Liver (tissue), 9 donors: ENCODE results near the gene CLK3. TPM values are rescaled to one million over a fixed set of nuclear protein-coding genes. Genes with fewer than 3 reads are reported as not detected.

Experiments
- DNase-seq: peaks from one replicate; pipeline ENCODE4 v3.0.0-alpha.2; 2017; ENCODE audit warnings: low spot score
- H3K27ac ChIP-seq, 2 donors: one replicate each; pipeline ENCODE4 v1.7.0; 2013; ENCODE audit warnings: inconsistent platforms in 2 of 2, low read length in 2 of 2, control low read depth in 1 of 2, low read depth in 1 of 2, mild to moderate bottlenecking in 1 of 2
- H3K27me3 ChIP-seq, 4 donors: one replicate each; pipeline versions ENCODE4 v1.6.1 to v1.7.0; 2013; ENCODE audit warnings: low read length in 3 of 4, inconsistent platforms in 1 of 4, mild to moderate bottlenecking in 1 of 4, moderate library complexity in 1 of 4; ENCODE audit not compliant: control insufficient read depth in 4 of 4, insufficient read depth in 4 of 4
- H3K36me3 ChIP-seq, 4 donors: one replicate each; pipeline versions ENCODE4 v1.6.1 to v1.7.0; 2013; ENCODE audit warnings: low read length in 3 of 4, mild to moderate bottlenecking in 3 of 4, low read depth in 1 of 4, moderate library complexity in 1 of 4; ENCODE audit not compliant: control insufficient read depth in 4 of 4, insufficient read depth in 3 of 4
- H3K4me1 ChIP-seq, 4 donors: one replicate each; pipeline versions ENCODE4 v1.6.1 to v1.7.0; 2013; ENCODE audit warnings: low read length in 3 of 4, mild to moderate bottlenecking in 3 of 4, moderate library complexity in 1 of 4; ENCODE audit not compliant: control insufficient read depth in 4 of 4, insufficient read depth in 4 of 4
- H3K4me3 ChIP-seq, 3 donors: one replicate each; pipeline versions ENCODE4 v1.6.1 to v1.7.0; 2013; ENCODE audit warnings: low read length in 3 of 3, control low read depth in 1 of 3, low read depth in 1 of 3, mild to moderate bottlenecking in 1 of 3
- H3K9ac ChIP-seq, 2 donors: one replicate each; pipeline ENCODE4 v1.7.0; 2013; ENCODE audit warnings: low read length in 2 of 2, mild to moderate bottlenecking in 2 of 2, moderate library complexity in 2 of 2, control low read depth in 1 of 2, low read depth in 1 of 2
- H3K9me3 ChIP-seq, 4 donors: one replicate each; pipeline versions ENCODE4 v1.6.1 to v1.7.0; 2013; ENCODE audit warnings: low read length in 3 of 4; ENCODE audit not compliant: control insufficient read depth in 4 of 4
- ATF3 ChIP-seq: IDR thresholded peaks from 2 replicates; pipeline ENCODE4 v1.6.1; 2016; ENCODE audit warnings: antibody characterized with exemption
- CTCF ChIP-seq: fragments of 150-350 bp; IDR thresholded peaks from 2 replicates; pipeline ENCODE4 v1.5.1; 2017; ENCODE audit warnings: improper control_type of control experiment, low read depth, low read length; ENCODE audit not compliant: missing input control
- EGR1 ChIP-seq, 2 donors: IDR thresholded peaks; 2 replicates each; pipeline ENCODE4 v1.6.1; 2016 to 2018; ENCODE audit warnings: antibody characterized with exemption in 2 of 2, low read depth in 2 of 2
- FOXA1 ChIP-seq: IDR thresholded peaks from 2 replicates; pipeline ENCODE4 v1.6.1; 2016; ENCODE audit warnings: antibody characterized with exemption
- FOXA2 ChIP-seq: IDR thresholded peaks from 2 replicates; pipeline ENCODE4 v1.6.1; 2016; ENCODE audit warnings: antibody characterized with exemption
- GABPA ChIP-seq, 2 donors: IDR thresholded peaks in 1 of 2; conservative IDR thresholded peaks in 1 of 2; 2 replicates each; pipeline ENCODE4 v1.6.1; 2016; ENCODE audit warnings: antibody characterized with exemption in 2 of 2, mild to moderate bottlenecking in 1 of 2, moderate library complexity in 1 of 2
- HNF4A ChIP-seq, 2 donors: conservative IDR thresholded peaks; 2 replicates each; pipeline ENCODE4 v1.6.1; 2016; ENCODE audit warnings: antibody characterized with exemption in 2 of 2, mild to moderate bottlenecking in 2 of 2
- HNF4G ChIP-seq: IDR thresholded peaks from 2 replicates; pipeline ENCODE4 v1.6.1; 2016; ENCODE audit warnings: antibody characterized with exemption
- JUND ChIP-seq, 2 donors: IDR thresholded peaks; 2 replicates each; pipeline ENCODE4 v1.6.1; 2016; ENCODE audit warnings: antibody characterized with exemption in 2 of 2
- MAX ChIP-seq: IDR thresholded peaks from 2 replicates; pipeline ENCODE4 v1.6.1; 2016; ENCODE audit warnings: antibody characterized with exemption
- NR2F2 ChIP-seq: IDR thresholded peaks from 2 replicates; pipeline ENCODE4 v1.6.1; 2016; ENCODE audit warnings: antibody characterized with exemption
- RAD21 ChIP-seq, 2 donors: IDR thresholded peaks; 2 replicates each; pipeline ENCODE4 v1.6.1; 2016; ENCODE audit warnings: antibody characterized with exemption in 2 of 2, mild to moderate bottlenecking in 2 of 2
- REST ChIP-seq: IDR thresholded peaks from 2 replicates; pipeline ENCODE4 v1.6.1; 2016; ENCODE audit warnings: antibody characterized with exemption, mild to moderate bottlenecking
- RXRA ChIP-seq, 2 donors: IDR thresholded peaks; 2 replicates each; pipeline ENCODE4 v1.6.1; 2017 to 2018; ENCODE audit warnings: antibody characterized with exemption in 2 of 2, mild to moderate bottlenecking in 1 of 2
- SP1 ChIP-seq: IDR thresholded peaks from 2 replicates; pipeline ENCODE4 v1.6.1; 2018; ENCODE audit warnings: antibody characterized with exemption, mild to moderate bottlenecking
- TAF1 ChIP-seq: conservative IDR thresholded peaks from 2 replicates; pipeline ENCODE4 v1.6.1; 2016; ENCODE audit warnings: antibody characterized with exemption, mild to moderate bottlenecking
- YY1 ChIP-seq: IDR thresholded peaks from 2 replicates; pipeline ENCODE4 v1.6.1; 2016; ENCODE audit warnings: antibody characterized with exemption, mild to moderate bottlenecking
- ZBTB33 ChIP-seq: IDR thresholded peaks from 2 replicates; pipeline ENCODE4 v1.6.1; 2016; ENCODE audit warnings: antibody characterized with exemption
- WGBS: extraction: QIAGEN DNeasy Blood & Tissue Kit; methylation state at CpG from one replicate; pipeline ENCODE4 v1.1.7; 2013; 5-methylcytosine and 5-hydroxymethylcytosine counted together
- polyA plus RNA-seq, 2 donors: library from polyadenylated mRNA; stranded (reverse) in 1 of 2; unstranded in 1 of 2; fragments of 200-250 nt in 1 of 2; fragments of >200 nt in 1 of 2; fragmentation: Nextera tagmentation in 1 of 2; extraction: Ambion mirVana in 1 of 2; gene quantifications; one replicate each; pipeline versions ENCODE4 v1.2.1 to v1.2.3, GENCODE V29; 2013 to 2015
- total RNA-seq, 2 donors: library from RNA; depleted of rRNA; stranded (reverse); fragments of >200 nt; gene quantifications; one replicate each; pipeline ENCODE4 v1.2.3, GENCODE V29; 2014
- donor health status: healthy.
- donor health status: healthy.
- donor health status: healthy.
- donor health status: healthy.
- donor health status: healthy.

The CLK3 gene
- total and polyA plus RNA-seq, 4 donors, result 20.1 to 66.8 (median 28.4) TPM

- TF ChIP-seq ATF3 (no peak), NR2F2 (no peak), TAF1 (no peak), REST (no peak), JUND (IDR thresholded peaks at IDR 0.05) (no peak), SP1 (no peak)
- Histone ChIP-seq H3K27ac (no peak overlapping the region), H3K9me3 (no peaks in the 10 kb centered on the region), H3K9ac (no peak overlapping the region), H3K4me3 (no peak overlapping the region), H3K27me3 (no peaks in the 10 kb centered on the region), H3K36me3 (peaks cover 29 to 80% (median 57%) of the 10 kb centered on the region in 4 donors), H3K4me1 (peaks cover 2 to 15% (median 7%) of the 10 kb centered on the region in 4 donors)
- no peak for DNase-seq
- 89% methylated on average over 6 of the region's 6 CpGs for WGBS
These were observed 14.8 kb downstream of the CLK3 start for GRCh38 chr15:74630284-74631086.

GRCh38 chr15:74631087-74631385 is 15.4 kb downstream of the CLK3 start:
- Histone ChIP-seq H3K9ac (no peak overlapping the region), H3K27me3 (no peaks in the 10 kb centered on the region), H3K4me3 (no peak overlapping the region), H3K27ac (no peak overlapping the region), H3K4me1 (peaks cover 2 to 15% (median 7%) of the 10 kb centered on the region in 4 donors), H3K36me3 (peaks cover 29 to 80% (median 57%) of the 10 kb centered on the region in 4 donors), H3K9me3 (no peaks in the 10 kb centered on the region)
- no peak for TF ChIP-seq ATF3
- TF ChIP-seq MAX, result no peak
- TF ChIP-seq REST, result no peak
- no peak for TF ChIP-seq EGR1 (IDR thresholded peaks at IDR 0.05; ENCODE audit: low read depth in 2 of 2)
- no peak for TF ChIP-seq NR2F2
- no peak for TF ChIP-seq JUND (IDR thresholded peaks at IDR 0.05)
- no peak for TF ChIP-seq YY1
- TF ChIP-seq TAF1, result no peak
- TF ChIP-seq ZBTB33, result no peak
- no peak for TF ChIP-seq FOXA1
- TF ChIP-seq HNF4A (conservative IDR thresholded peaks at IDR 0.05), result no peak
- TF ChIP-seq RXRA (IDR thresholded peaks at IDR 0.05), result no peak
- no peak for TF ChIP-seq SP1
- no peak for TF ChIP-seq RAD21 (IDR thresholded peaks at IDR 0.05)
- no peak for TF ChIP-seq GABPA (IDR thresholded peaks at IDR 0.05 in 1 of 2, conservative IDR thresholded peaks at IDR 0.05 in 1 of 2)
- TF ChIP-seq FOXA2, result no peak
- TF ChIP-seq CTCF, result no peak
- no peak for TF ChIP-seq HNF4G
- no peak for DNase-seq
- 68% methylated on average over 3 of the region's 3 CpGs for WGBS
